GM21526 (cell line): ENCODE measurements around the gene LMOD1.

ENCODE experiments used
- ATAC-seq: cut with Tn5 transposase; IDR thresholded peaks from one replicate; pipeline ENCODE4 v1.9.1; 2021; ENCODE audit warnings: moderate library complexity; ENCODE audit not compliant: unreplicated experiment, low FRiP score

Gene LMOD1

DNA sequence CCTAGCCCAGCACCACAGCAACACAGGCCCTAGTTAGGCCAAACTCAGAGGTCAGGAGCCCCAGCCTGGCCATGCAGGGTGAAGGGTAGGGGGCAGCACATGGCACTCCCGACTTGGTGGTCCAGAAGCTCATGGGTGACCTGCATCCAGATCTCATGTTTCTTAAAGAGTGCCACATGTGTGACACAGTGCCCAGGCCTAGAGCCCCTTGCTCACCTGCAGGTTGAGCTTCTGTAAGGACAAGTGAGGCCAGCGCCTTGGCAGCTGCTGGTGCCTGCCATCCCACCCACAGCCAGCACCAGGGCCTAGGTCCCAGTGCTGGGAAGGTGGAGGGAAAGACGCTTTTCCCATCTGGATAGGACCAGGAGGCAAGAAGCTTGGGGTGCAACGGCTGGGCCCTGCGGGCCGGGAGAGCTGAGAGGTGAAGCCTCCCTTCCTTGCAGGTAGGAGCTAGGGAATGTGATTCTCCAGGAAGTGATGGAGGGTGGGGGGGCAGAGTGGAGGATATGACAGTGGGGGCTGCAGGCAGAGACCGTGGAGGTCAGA lies 51.2 kb downstream of the LMOD1 start:
- ATAC-seq = no peak

DNA sequence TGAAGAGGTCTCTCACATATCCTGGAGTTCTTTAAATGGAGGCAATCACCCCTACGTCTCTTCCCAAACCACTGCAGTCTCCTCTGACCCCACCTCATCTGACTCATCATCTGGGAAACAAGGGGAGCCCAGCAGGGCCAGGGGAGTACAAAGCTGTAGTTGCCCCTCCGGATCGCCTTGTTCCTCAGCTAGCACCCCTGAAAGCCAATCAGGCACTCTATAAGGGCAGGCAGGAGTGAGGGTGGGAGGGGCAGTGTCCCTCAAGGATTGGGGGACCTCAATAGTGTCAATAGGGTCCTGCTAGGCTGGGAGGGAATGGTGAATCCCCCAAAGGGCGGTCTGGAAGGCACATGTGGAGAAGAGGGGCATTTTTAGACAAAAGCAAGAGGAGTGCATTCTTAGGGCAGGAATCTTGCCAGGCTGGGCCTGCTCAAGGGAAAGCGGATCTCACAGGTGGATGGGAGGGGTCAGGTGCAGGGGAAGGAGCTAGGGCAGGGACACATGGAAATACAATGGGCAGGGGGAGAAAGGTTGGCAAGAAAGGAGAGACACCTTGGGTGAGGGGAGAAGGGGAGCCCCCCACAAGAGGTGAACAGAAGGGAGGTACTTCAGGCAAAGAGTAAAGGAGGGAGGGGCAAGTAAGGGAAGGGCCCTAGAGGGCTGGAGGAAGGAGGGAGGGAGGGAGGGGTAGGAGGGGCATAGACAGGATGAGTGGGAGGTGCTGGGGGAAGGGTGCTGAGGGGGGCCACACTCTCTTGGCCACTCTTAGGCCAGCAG lies 51.8 kb downstream of the LMOD1 start:
- no peak for ATAC-seq

DNA sequence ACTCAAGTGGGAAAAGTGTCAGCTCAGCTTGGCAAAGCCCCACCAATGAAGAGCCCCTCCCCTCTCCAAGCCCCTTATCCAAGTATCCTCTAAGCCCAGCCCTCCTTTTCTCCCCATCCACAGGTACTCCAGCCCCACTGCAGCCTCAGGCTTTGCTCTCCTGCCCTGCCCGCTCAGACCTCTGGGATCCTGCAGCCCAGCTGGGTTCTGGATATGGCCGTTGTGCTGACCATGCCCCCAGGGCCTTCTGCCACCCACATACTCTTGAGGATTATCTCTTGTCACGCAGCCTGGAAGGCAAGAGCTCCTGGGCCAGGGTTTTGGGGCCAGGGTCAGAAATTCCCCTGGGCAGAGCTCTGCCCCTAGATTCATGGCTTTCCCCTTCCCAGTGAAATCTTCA lies 52.9 kb downstream of the LMOD1 start:
- no peak for ATAC-seq

DNA sequence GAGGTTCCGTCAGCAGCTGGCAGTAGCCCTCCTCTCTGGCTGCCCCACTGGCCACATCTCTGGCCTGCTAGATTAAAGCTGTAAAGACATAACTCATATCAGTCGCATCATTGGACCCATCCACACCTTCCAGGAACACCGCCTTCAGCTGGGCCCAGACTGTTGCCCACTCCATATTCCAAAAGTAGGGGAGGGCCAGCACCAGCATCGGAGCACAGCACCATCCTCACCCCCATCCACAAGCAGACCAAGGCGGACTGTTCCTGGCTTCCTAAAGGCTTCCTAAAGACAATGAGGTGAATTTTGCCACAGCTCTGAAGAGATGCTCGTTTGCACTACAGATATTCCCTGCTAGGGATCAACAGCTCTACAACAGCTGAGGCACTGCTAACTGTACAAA lies 54.1 kb downstream of the LMOD1 start:
- no peak for ATAC-seq

GRCh38 chr1:201891451-201892045 lies 54.8 kb downstream of the LMOD1 start:
- no peak for ATAC-seq

GRCh38 chr1:201890806-201891450 lies 55.4 kb downstream of the LMOD1 start:
- ATAC-seq = no peak

DNA sequence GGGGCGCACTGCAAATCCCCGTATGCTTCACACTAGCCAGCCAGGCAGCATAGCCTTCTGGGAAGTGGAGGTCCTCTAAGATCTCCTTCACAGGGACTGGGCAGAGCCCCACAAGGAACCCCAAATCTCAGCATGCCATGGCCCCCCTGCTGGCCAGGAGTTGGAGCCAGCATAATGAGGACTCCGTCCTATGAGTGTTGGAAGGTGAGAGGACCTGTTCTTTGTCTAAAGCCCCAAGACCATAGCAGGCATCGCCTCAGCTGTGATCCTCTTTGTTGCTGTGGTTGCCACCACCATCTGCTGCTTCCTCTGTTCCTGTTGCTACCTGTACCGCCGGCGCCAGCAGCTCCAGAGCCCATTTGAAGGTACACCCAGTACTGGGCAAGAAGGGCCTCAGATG lies 56.1 kb downstream of the LMOD1 start:
- ATAC-seq = no peak

DNA sequence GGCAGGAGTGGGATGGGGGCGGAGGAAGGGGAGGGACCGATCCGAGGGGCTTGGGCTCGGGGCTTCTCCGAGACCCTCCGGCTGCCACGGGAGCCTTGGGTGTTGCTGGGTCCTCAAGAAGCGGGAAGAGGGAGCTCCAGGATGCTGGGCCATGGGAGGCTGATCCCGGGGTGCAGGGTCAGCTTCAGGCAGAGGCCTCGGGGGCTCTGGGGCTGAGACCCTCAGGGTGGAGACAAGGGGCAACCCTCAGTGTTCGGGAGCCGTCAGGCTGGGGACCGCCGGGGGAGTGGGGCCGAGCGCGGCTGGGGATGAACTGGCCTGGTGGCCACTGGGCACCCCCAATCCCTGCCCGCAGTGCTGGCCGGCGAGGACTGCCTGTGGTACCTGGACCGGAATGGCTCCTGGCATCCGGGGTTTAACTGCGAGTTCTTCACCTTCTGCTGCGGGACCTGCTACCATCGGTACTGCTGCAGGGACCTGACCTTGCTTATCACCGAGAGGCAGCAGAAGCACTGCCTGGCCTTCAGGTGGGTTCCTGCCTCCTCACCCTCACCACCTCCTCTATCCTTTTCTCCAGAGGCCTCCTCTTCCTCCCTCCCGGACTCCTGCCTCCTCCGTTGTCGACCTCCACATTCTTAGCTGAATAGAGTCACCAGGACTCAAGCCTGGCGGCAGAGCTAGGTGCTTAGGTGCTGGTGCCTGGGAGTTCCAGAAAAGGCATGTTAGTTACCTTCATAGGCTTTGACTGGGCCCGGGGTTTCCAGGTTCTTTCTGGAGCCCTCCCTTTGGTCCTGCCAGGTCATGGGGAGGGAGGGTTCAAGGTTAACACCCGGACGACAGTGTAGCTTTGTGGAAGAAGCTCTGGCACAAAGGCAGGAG lies 57.0 kb downstream of the LMOD1 start:
- ATAC-seq = no peak

DNA sequence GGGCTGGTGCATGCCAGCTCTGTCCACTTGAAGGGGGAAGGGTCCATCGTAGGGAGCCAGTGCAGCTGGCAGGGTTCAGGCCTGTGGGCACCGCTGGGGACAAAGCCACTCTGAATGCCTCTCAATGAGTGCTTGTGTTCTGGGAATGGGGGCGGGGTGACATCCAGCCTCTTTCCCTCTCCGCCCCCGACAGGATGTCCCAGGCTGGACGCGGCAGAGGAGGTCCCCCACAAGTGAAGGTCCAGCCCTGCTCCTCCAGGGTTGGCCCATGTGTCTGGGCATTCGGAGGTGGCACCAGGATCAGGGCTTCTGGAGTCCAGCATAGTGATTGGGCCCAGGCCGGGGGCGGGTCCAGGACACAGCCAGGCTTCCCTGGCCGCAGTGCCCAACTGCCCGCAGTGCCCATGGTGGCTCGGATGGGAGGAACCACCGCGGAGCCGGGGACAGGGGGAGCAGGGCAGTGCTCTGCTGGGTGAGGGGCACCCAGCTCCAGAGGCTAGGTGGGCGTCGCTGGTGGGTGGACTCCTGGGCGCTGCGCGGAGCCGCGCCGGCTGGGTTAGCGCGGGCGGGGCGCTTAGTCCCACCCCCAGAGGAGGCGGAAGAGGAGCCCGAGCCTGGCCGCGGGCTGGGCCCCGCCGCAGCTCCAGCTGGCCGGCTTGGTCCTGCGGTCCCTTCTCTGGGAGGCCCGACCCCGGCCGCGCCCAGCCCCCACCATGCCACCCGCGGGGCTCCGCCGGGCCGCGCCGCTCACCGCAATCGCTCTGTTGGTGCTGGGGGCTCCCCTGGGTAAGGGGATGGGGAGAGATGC lies 57.9 kb downstream of the LMOD1 start, which contains the start of gene SHISA4:
Gene SHISA4 (plus strand): TSS at position 617 of the 808 bp plus-strand sequence. CDS start 97 bp downstream, at position 714.
- ATAC-seq = no peak

- no peak for ATAC-seq
Measured at GRCh38 chr1:201887116-201887866, 59.1 kb downstream of the LMOD1 start.

GRCh38 chr1:201886103-201886885 lies 60.1 kb downstream of the LMOD1 start:
- ATAC-seq = no peak

DNA sequence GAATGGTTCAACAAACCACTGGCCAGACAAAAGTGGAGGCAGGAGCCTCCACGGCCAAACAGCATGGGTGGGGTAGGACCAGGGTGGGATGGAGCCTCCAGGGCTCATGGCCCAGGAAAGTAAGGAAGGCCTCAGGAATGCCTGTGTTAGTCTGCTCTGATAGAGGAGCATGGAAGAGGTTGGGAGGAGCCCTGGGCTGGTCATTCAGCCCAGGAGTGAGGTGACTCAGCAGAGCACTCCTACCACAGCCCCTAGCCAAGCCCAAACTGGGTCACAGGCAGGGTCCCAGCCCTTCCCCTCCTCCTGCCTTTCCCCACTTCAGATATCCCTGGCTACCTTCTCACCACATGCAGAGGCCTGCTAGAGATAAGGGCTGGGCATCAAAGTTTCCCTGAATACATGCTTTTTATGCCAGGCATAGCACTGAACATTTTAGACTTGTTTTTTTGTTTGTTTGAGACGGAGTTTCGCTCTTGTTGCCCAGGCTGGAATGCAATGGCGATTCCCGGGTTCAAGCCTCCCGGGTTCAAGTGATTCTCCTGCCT lies 60.7 kb downstream of the LMOD1 start:
- no peak for ATAC-seq

- no peak for ATAC-seq
Measured at GRCh38 chr1:201884425-201884824, 61.9 kb downstream of the LMOD1 start.

GRCh38 chr1:201883786-201884185 lies 62.6 kb downstream of the LMOD1 start:
- ATAC-seq = no peak

- no peak for ATAC-seq
Measured at GRCh38 chr1:201883266-201883665, 63.1 kb downstream of the LMOD1 start.

DNA sequence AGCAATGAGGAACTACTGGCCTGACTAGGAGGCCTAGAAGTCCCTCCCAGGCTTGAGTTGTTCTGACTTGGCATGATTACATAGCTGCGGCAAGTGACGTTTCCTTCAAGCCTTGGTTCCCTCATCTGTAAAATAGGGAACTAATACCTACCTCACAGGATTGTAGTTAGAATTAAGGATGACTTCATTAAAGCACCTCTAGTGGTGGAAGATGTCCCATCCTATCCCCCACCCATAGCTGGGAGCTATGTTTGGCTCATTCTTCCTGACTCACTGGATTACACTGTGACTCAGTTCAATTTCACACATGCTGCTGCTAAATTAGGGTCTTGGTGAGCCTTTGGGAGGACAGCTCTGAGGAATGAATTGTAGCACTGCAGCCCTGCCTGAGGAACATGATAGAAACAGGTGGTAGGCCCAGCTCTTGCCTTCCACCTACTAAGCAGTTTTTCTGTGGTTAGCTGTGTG lies 63.6 kb downstream of the LMOD1 start:
- ATAC-seq = no peak

- ATAC-seq = no peak
Measured at GRCh38 chr1:201881617-201882016, 64.7 kb downstream of the LMOD1 start.
